Stimulated activated CD8-positive, alpha-beta memory T cell treated with anti-CD3 and anti-CD28 coated beads, Interleukin-7, amount 100 ng/mL, for 24 hours (primary cell): Measurements from ENCODE around the gene RC3H2.
"Not testable (repeated sequence)": the region's sequence is repeated elsewhere in the genome, so short reads cannot be mapped to it uniquely, and the experiment has no call there.

Experiments
- DNase-seq: peaks from one replicate; pipeline ENCODE4 v3.0.0-alpha.2; 2020; ENCODE audit warnings: low read depth

The RC3H2 gene

DNA sequence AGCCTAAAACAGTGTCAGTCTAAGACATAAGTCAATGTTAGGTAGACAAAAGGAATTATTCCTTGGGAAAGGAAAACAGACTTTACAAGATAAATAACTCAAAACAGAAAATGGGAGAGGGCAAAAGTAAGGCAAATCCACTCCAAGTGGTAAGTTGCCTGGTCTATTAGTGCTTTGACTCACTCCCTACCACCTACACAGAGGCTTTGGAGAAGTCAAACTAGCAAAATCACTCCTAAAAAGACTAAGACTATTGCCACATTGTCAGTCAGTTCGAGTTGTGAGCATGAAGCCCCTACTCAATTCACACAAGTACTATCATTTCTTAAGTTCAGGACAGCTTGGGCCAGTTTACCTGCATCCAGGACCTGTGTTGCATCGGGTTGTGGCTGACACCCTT, 13.2 kb upstream of the RC3H2 start:
- DNase-seq: no peak

DNA sequence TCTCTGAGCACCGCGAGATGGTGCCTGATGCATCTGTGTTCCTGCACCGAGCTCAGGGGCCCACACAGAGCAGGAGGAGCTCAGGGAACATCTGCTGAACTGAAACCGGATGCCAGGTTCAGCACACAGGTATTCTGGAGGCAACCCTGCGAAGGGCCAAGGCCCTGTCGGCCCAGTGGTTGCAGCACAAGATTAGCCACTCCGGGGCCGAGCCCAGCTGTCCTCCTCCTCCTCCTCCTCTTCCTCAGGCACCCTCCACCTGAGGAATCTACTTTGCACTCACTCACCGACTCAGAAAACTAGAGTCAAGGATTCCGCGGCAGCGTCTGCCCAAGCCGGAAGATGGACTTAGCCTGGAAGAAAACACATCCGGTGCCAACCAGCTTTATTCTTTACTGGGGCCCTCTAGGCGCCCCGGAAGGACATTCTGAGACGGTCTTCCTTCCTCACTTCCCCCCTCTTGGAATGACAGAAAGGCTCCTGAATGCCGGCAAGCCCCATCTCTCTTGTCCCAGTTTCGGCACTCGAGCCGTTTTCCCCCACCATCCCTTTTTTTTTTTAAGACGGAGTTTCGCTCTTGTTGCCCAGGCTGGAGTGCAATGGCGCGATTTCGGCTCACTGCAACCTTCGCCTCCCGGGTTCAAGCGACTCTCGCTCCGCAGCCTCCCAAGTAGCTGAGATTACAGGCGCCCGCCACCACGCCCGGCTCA, 8.0 kb upstream of the RC3H2 start, which contains the start of gene ZBTB6:
TSS of gene ZBTB6 (minus strand) at position 360 of the 710 bp plus-strand sequence. CDS start 1,251 bp downstream, outside the sequence.
- DNase-seq: peak; percentile 30

DNA sequence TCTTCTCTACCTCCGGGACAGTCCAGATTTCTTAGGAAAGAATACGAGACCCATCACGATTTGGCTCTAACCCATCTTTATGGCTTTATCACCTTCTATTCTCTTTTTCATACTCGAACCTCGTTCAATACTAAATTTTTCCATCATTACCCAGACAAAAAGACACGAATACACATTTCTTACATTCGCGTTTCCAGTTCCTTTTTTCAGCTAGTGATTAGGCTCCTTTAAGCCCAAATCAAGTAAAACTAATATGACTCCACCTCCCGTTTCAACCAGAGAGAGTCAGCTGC, 7.5 kb upstream of the RC3H2 start:
- DNase-seq: no peak

DNA sequence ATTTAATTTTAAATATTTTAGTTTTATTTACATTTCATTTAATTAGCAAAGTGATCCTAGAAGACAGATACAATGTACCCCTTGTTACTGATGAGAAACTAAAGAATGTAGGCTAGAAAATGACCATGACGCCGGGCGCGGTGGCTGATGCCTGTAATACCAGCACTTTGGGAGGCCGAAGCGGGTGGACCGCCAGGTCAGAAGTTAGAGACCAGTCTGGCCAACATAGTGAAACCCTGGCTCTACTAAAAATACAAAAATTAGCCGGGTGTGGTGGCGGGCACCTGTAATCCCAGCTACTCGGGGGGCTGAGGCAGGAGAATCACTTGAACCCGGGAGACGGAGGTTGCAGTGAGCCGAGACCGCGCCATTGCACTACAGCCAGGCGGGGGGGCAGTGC, 963 bp upstream of the RC3H2 start:
- DNase-seq: not testable (repeated sequence)

DNA sequence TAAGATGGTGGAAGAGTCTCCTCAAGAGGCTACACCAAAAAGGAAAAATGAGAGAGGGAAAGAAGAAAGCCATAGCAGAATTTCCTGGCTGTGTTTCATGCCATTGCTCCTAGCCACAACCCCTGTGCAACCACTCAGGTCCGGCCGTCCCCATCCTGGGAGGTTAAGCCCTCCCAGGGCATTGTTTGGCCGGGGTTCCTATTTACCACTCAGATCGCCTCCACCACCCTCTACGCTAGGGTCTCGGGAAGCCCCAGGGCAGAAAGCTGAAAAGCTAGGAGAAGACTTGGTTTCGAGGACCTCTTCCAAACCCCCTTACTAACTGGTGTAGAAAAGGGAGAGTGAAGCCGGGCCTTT, 715 bp downstream of the RC3H2 start:
- DNase-seq: peak; percentile 8

DNA sequence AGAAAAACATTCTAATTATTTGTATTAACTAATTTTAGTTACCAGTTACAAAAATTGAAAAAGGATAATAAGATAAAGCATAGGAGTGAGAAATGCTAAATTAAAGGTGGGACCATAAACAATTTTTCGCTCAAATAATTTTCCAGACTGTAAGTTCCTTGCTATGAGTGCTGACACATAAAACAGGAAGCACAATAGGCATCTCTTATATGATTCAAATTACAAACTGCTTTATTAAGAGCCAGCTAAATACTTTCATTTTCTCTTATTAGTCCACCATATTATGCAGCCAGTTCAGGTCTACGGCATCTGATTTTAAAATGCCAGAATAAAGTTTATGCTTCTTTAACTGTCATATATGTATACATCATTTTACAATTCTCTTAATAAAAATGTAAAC, 4.4 kb downstream of the RC3H2 start:
- DNase-seq: no peak

DNA sequence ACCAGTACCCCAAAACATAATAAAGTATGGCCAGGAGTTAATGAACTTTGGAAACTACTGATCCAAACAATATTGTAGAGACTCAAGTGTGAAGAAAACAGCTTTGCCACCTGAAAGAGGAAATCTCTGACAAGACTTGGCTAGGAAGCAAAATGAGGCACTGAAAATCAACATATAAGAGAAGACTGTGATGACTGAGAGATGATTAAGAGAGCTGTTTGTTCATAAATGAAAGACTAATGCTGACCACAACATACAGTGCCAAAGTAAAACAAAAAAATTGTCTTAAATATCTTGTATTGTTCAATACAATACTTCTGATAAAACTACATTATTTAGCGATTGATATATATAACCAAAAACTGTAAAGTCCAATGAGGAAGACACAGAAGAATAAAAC, 7.2 kb downstream of the RC3H2 start:
- no peak for DNase-seq

DNA sequence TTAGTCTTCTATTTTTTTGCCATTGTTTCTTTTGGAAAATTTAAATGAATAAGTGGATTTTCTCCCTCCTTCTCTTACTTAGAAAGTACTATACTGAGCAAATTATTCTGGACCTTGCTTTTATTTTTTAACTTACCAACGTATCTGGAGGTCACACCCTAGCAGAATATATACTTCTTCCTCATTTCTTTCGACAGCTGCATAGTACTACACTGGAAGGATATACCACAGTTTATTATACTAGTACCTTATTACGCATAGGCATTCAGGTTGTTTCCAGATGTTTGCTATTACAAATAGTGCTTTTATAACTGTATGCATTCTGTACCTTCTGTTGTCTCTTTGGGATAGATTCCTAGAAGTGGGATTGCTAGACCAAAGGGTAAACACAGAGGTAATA, 16.7 kb downstream of the RC3H2 start:
- DNase-seq: no peak

DNA sequence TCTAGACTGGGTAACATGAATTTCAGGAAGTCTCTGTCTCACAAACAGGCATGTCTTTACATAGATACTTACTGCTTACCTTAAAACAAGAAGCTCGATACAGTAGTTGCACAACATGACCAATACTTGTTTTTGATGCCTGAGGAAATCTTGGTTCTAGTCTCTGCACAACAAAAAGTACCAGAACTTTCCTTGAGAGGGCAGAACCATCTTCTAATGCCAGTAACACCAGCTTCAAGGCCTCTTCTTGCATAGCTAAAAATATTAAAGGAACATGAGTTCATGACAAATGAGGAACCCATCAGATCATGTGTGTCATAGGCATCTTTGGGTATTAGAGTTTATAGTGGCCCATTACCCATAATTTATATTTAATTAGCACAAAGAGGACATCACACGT, 22.0 kb downstream of the RC3H2 start:
- no peak for DNase-seq

DNA sequence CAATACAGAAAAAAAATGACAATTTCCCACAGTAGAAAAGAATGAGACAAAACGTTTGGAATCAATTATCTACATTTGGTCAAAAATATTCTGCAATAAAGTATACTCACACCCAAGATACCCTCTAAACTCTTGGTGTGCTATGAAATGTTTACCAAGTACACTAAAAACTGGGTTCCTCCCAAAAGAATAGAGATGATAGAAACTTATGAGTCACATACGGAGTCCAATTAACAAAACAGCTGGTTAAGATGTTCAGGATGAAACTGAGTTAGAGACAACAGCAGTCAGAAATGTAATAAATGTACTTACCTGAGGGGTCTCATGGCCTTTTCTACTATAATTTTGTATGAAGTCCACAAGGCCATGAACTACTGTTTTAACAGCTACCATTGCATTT, 25.7 kb downstream of the RC3H2 start:
- DNase-seq: no peak

DNA sequence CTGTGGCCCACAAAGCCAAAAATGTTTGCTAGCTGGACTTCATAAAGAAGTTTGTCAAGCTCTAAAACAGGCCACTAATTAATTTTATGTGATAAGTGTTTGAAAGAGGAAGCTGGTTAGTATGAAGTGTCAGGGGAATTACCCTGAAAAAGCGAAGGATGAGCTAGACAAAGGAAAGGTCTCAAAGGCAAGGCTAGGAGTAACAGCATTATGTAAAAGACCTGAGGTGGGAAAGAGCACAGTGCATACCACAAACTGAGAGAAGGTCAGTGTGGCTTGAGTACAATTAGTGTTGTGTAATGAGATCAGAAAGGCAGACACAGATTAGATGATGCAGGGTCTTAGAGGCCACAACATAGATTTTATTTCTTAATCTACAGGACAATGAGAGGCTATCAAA, 29.6 kb downstream of the RC3H2 start:
- DNase-seq: no peak

DNA sequence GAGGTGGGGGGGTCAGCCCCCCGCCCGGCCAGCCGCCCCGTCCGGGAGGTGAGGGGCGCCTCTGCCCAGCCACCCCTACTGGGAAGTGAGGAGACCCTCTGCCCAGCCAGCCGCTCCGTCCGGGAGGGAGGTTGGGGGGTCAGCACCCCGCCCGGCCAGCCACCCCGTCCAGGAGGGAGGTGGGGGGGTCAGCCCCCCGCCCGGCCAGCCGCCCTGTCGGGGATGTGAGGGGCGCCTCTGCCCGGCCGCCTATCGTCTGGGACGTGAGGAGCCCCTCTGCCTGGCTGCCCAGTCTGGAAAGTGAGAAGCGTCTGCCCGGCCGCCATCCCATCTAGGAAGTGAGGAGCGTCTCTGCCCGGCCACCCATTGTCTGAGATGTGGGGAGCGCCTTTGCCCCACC, 37.9 kb downstream of the RC3H2 start:
- not testable (repeated sequence) for DNase-seq

DNA sequence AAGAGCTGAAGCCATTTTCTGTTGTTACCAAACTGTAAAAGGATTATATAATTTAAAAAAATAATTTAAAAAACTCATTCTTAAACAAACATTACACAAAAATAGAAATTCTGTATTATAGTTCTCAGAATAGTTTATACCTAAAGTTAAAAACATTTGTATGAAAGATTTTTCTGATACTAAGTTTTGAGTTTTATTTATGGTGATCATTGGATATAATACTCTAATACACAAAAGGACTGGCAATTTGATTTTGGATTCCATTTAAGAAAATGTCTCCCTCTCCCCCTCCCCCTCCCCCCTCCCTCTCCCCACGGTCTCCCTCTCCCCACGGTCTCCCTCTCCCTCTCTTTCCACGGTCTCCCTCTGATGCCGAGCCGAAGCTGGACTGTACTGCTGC, 39.1 kb downstream of the RC3H2 start:
- DNase-seq: no peak

DNA sequence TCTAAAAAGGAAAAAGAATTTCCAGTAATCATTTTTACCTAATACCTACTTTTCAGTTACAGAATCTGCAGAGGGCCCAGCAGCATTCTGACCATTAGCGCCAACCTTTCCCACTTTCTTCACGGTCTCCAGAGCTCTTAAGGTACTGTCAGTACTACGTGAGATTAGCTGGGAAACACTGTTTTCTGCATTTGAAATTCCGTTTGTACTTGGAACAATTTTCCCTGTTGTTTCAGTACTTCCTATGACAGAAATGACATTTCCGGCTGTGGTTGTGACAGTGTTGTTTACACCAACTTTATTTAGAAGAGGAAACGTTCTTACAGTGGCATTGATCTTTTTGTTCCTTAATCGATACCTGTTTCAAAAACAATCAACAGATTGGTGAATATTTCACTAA, 39.9 kb downstream of the RC3H2 start:
- DNase-seq: no peak

DNA sequence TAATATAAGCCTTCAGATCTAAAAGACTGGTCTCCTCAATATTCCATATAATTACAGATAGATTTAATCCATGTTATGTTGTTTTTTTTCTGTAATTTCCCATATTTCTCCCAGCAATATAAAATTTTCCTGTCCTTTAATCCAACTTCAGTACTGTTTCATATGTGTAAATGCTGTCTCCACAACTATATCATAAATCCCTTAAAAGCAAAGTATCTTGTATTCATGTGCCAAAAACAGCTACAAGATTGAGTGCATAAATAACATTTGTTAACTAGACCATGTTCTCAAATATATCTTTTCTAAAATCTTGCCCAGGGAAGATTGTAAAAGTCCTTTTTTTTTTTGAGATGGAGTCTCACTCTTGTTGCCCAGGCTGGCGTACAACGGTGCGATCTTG, 41.8 kb downstream of the RC3H2 start:
- no peak for DNase-seq

DNA sequence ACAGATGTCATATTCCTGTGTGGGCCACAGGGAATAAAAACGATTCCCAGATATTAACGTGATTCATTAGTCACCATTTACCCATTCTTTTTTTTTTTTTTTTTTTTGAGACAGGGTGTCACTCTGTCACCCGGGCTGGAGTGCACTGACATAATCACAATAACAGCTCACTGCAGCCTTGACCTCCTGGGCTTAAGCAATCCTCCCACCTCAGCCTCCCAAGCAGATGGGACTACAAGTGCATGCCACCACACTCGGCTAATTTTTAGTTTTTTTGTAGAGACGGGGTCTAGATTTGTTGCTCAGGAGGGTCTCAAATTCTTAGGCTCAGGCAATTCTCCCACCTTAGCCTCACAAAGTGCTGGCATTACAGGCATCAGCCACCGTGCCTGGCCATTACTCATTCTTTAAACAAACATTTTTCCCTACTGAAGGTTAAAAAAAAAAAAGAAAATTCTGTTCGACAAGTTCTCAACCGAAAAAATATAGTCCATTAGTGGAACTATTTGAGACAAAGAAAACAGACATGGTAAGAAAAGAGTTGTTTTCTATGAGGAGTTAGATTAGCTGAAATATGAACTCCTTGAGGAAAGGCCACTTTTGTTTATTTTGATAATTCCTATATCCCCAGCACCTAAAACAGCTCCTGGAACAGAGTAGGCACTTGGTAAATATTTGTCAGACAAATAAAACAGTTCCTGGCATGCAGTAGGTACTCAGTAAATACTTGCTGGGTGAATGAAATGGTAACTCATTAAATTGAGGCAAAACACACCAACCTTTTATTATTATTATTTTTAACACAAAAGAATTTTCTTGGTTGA, 44.6 kb downstream of the RC3H2 start:
- DNase-seq: no peak

DNA sequence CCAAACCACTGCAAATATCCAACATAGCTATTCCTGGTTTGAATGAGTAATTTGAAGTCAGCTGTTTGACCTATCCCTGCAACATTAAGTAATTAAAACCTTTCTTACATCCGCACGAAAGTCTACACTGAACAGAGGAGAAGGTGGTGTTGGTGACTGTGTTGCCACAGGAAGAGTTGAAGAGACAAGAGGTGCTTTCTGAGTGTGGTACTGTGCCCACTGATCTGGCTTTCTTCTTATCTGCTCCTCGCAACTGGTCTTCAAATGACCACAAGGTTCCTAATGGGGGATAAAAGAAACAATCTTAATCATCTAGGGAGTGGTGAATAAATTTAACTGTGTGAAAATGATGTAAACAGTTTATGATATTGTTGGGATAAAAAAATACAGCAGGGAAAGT, 47.3 kb downstream of the RC3H2 start:
- no peak for DNase-seq

DNA sequence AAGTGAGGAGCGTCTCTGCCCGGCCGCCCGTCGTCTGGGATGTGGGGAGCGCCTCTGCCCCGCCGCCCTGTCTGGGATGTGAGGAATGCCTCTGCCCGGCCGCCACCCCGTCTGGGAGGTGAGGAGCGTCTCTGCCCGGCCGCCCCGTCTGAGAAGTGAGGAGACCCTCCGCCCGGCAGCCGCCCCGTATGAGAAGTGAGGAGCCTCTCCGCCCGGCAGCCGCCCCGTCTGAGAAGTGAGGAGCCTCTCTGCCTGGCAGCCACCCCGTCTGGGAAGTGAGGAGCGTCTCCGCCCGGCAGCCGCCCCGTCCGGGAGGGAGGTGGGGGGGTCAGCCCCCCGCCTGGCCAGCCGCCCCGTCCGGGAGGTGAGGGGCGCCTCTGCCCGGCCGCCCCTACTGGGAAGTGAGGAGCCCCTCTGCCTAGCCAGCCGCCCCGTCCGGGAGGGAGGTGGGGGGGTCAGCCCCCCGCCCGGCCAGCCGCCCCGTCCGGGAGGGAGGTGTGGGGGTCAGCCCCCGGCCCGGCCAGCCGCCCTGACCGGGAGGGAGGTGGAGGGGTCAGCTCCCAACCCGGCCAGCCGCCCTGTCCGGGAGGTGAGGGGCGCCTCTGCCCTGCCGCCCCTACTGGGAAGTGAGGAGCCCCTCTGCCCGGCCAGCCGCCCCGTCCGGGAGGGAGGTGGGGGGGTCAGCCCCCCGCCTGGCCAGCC, 52.9 kb downstream of the RC3H2 start:
- not testable (repeated sequence) for DNase-seq

DNA sequence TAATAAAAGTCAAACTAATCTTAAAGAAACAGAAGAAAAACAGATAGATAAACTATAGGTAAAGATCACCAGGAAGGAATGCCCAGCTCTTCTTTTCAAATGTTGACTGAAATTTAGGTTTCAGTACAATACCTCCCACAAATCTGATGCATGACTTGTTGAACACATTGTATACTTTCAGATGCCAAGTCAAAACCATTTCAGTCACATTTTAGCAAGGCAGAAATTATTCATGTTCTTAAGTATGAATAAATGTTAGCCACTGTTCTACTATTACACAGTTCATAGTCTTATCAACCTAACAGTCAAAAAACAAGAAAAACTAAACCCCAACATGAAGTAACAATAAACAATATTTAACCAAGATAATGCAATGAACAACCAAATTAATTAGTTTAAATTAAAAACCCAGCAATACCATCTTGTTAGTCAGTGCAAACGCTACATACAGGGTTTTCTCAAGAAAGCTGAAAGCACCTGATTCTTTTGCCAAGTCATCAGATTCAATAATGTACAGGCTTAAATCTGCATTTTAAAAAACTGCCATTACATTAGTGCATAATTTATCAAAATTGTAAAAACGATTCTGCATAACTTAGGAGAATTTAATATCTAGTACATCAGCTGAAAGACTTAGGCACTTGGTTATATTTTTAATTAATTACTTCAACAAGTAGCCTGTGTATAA, 56.8 kb downstream of the RC3H2 start:
- no peak for DNase-seq

DNA sequence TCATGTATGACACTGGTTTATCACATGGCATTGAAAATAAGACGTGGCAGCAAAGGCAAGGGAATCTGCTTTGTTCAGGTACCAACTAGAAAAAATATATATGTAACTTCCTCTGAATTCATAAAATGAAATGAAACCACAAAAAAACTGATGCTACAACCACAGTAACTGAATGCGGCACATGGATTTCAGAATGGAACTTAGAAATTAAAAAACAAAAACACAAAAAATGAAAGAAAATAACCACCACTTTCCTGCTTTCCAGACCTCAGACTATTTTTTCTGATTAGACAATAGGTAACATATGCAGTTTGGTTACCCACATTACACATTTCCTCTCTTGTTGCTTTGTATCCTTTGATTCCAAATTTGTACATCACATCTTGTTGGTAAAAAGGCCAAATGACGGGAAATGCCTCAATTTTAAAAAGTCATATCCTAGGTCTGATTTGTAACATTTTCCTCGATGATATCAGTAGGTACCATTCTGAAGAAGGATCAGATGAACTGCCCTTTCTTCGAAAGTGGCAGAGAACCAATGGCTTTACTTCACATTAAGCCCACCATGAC, 58.7 kb downstream of the RC3H2 start:
- DNase-seq: no peak

DNA sequence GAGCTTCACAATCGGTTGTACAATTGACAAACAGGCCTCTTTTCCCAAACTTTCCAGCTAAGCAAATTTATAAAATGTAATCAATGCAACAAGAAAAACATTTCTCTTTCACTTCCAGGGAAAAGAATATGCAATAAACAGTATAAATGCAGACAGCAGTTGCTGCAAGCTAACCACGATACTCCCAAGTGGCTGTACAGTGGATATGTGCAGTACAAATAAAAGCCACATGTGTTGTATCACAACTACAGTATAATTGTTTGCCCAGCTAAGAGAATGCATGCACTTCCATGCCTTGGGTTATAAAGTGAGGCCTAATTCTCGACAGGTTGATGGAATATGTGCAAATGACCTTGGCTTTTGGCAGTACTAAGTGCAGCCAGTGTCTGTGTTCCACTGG, 60.0 kb downstream of the RC3H2 start:
- DNase-seq: no peak

DNA sequence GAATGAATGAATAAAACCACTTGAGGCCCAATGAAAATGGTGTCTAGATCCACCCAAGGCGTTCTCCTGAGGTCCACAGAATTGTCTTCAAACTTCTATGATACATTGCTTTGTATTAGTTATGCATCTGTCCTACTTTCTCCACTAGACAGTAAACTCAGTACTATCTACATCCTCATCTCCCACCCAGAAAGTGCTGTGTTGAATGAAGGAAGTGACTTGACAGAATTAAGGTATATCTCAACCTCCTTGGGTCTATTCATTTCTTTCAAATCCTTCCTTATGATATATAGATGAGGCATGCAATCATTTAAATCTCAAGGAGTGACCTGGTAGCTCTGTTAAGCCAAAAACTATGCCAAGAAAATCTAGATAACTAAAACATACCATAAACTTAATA, 61.0 kb downstream of the RC3H2 start:
- no peak for DNase-seq
